A673 (cell line): ENCODE data around the gene FIBCD1. TPM values are rescaled to one million over a fixed set of nuclear protein-coding genes. Genes with fewer than 3 reads are reported as not detected.

ENCODE experiments used
- BruUV-seq: library from RNA; stranded (reverse); fragments of 400-500 nt; replicated peaks from 2 replicates; lab custom pipeline; 2021; lab: Mats Ljungman, UMichigan
- CTCF ChIA-PET: fragments of 300-600 bp; sonication (Branson Sonifier 250); formaldehyde crosslinking; loops from one replicate; lab custom pipeline; 2022; ENCODE audit warnings: antibody characterized with exemption; lab: Charles Lee
- POLR2A ChIA-PET: fragments of 300-600 bp; sonication (Branson Sonifier 250); formaldehyde crosslinking; loops from one replicate; lab custom pipeline; 2022; ENCODE audit warnings: antibody characterized with exemption; ENCODE audit not compliant: low non-redundant PET; lab: Charles Lee
- DNase-seq: peaks from one replicate; pipeline ENCODE4 v3.0.0-alpha.2; 2015; ENCODE audit warnings: low spot score
- H3K27ac ChIP-seq: fragments of 200-600 bp; sonication (generic); 2 replicates; pipeline ENCODE4 v1.5.1; 2016; ENCODE audit warnings: mixed run types, low read depth, mild to moderate bottlenecking, mixed read lengths, antibody characterized with exemption, low read length; ENCODE audit not compliant: poor library complexity, severe bottlenecking
- H3K27me3 ChIP-seq: fragments of 200-600 bp; sonication (generic); replicated peaks from 2 replicates; pipeline ENCODE4 v1.6.1; 2017; ENCODE audit warnings: mixed run types, low read depth, mild to moderate bottlenecking, mixed read lengths, antibody characterized with exemption, low read length; ENCODE audit not compliant: insufficient read depth, poor library complexity
- H3K36me3 ChIP-seq: fragments of 200-600 bp; sonication (generic); 2 replicates; pipeline ENCODE4 v1.6.1; 2016; ENCODE audit warnings: mixed run types, mild to moderate bottlenecking, mixed read lengths, antibody characterized with exemption, low read length; ENCODE audit not compliant: insufficient read depth, poor library complexity, severe bottlenecking
- H3K4me1 ChIP-seq: fragments of 200-600 bp; sonication (generic); 2 replicates; pipeline ENCODE4 v1.6.1; 2017; ENCODE audit warnings: mixed run types, mild to moderate bottlenecking, mixed read lengths, antibody characterized with exemption, low read length; ENCODE audit not compliant: insufficient read depth, poor library complexity, severe bottlenecking
- H3K4me3 ChIP-seq: fragments of 200-600 bp; sonication (generic); 2 replicates; pipeline ENCODE4 v1.5.1; 2016; ENCODE audit warnings: low read depth, mixed run types, mild to moderate bottlenecking, mixed read lengths, low read length; ENCODE audit not compliant: poor library complexity, severe bottlenecking
- H3K9me3 ChIP-seq: fragments of 200-600 bp; sonication (generic); 2 replicates; pipeline ENCODE4 v1.6.1; 2016; ENCODE audit warnings: mixed run types, low read depth, mild to moderate bottlenecking, mixed read lengths, antibody characterized with exemption, low read length; ENCODE audit not compliant: poor library complexity, severe bottlenecking
- CTCF ChIP-seq: fragments of 300-800, 200-600 bp; sonication (generic); conservative IDR thresholded peaks from 2 replicates; pipeline ENCODE4 v1.5.1; 2017; ENCODE audit warnings: low read depth, mild to moderate bottlenecking, antibody characterized with exemption, low read length, moderate library complexity, mixed read lengths
- EZH2 ChIP-seq: fragments of 200-600 bp; sonication (generic); IDR thresholded peaks from 2 replicates; pipeline ENCODE4 v1.6.1; 2017; ENCODE audit warnings: borderline replicate concordance, low read depth, mild to moderate bottlenecking, mixed read lengths, antibody characterized with exemption, low read length; ENCODE audit not compliant: poor library complexity, severe bottlenecking
- intact Hi-C: fragments of 100-400 bp; cut with micrococcal nuclease; formaldehyde crosslinking; loops from one replicate; pipeline ENCODE4 v1.10.0; 2022; ENCODE audit not compliant: unreplicated experiment
- total RNA-seq: library from RNA; stranded (reverse); gene quantifications from 2 replicates; pipeline ENCODE4 v1.2.3, GENCODE V29; 2021

Gene FIBCD1
- total RNA-seq, 1 experiment from 2014 or later = 0.19 TPM

- H3K4me3 ChIP-seq = no peak overlapping the region
- POLR2A ChIA-PET = no interaction called here
- H3K4me1 ChIP-seq = no peaks in the 10 kb centered on the region
- no peaks in the 10 kb centered on the region for H3K9me3 ChIP-seq
- H3K27me3 ChIP-seq = peaks cover 30% of the 10 kb centered on the region
- no peaks in the 10 kb centered on the region for H3K36me3 ChIP-seq
- CTCF ChIA-PET = interaction anchor here (1.2 kb wide), 1 partner anchor 103 kb away, joined by 7 read pairs; no protein-coding TSS in a partner anchor
- no peak overlapping the region for H3K27ac ChIP-seq
- TF ChIP-seq EZH2 = no peak
- no peak for TF ChIP-seq CTCF
- BruUV-seq = no TSS peak
- intact Hi-C loops = loop anchor here (5.0 to 10.0 kb wide), 2 partner anchors 101 to 171 kb away; no protein-coding TSS in a partner anchor
- DNase-seq = no peak
These were observed 4.7 kb upstream of the FIBCD1 start for GRCh38 chr9:130943777-130944176.

GRCh38 chr9:130943221-130943620 is 4.2 kb upstream of the FIBCD1 start:
- H3K27ac ChIP-seq = no peak overlapping the region
- TF ChIP-seq EZH2 (no peak), CTCF (no peak)
- peaks cover 33% of the 10 kb centered on the region for H3K27me3 ChIP-seq
- H3K4me1 ChIP-seq = no peaks in the 10 kb centered on the region
- no peak overlapping the region for H3K4me3 ChIP-seq
- ChIA-PET CTCF (interaction anchor here (0.6 kb wide), 2 partner anchors 40 to 132 kb away, joined by 6 to 13 read pairs; no protein-coding TSS in a partner anchor), POLR2A (interaction anchor here (0.5 kb wide), 1 partner anchor 75 kb away, joined by 12 read pairs; no protein-coding TSS in a partner anchor)
- intact Hi-C loops = loop anchor here (5.0 to 10.0 kb wide), 2 partner anchors 102 to 171 kb away; no protein-coding TSS in a partner anchor
- no TSS peak for BruUV-seq
- no peaks in the 10 kb centered on the region for H3K36me3 ChIP-seq
- H3K9me3 ChIP-seq = no peaks in the 10 kb centered on the region
- DNase-seq = no peak

GRCh38 chr9:130942679-130943078 is 3.6 kb upstream of the FIBCD1 start:
- ChIA-PET POLR2A (no interaction called here), CTCF (interaction anchor here (0.6 kb wide), 1 partner anchor 132 kb away, joined by 13 read pairs; no protein-coding TSS in a partner anchor)
- no peaks in the 10 kb centered on the region for H3K4me1 ChIP-seq
- H3K27ac ChIP-seq = no peak overlapping the region
- H3K27me3 ChIP-seq = peaks cover 39% of the 10 kb centered on the region
- BruUV-seq = no TSS peak
- no peak for DNase-seq
- TF ChIP-seq EZH2 (no peak), CTCF (no peak)
- H3K9me3 ChIP-seq = no peaks in the 10 kb centered on the region
- intact Hi-C loops = loop anchor here (5.0 to 10.0 kb wide), 2 partner anchors 102 to 170 kb away; no protein-coding TSS in a partner anchor
- H3K4me3 ChIP-seq = no peak overlapping the region
- no peaks in the 10 kb centered on the region for H3K36me3 ChIP-seq
